A673 (cell line): ENCODE measurements around the gene SPEM3. TPM values are rescaled to one million over a fixed set of nuclear protein-coding genes. Genes with fewer than 3 reads are reported as not detected.
"Not testable (repeated sequence)": the region's sequence is repeated elsewhere in the genome, so short reads cannot be mapped to it uniquely, and the experiment has no call there.

Experiments
- BruUV-seq: library from RNA; stranded (reverse); fragments of 400-500 nt; replicated peaks from 2 replicates; lab custom pipeline; 2021; lab: Mats Ljungman, UMichigan
- CTCF ChIA-PET: fragments of 300-600 bp; sonication (Branson Sonifier 250); formaldehyde crosslinking; loops from one replicate; lab custom pipeline; 2022; ENCODE audit warnings: antibody characterized with exemption; lab: Charles Lee
- POLR2A ChIA-PET: fragments of 300-600 bp; sonication (Branson Sonifier 250); formaldehyde crosslinking; loops from one replicate; lab custom pipeline; 2022; ENCODE audit warnings: antibody characterized with exemption; ENCODE audit not compliant: low non-redundant PET; lab: Charles Lee
- DNase-seq: peaks from one replicate; pipeline ENCODE4 v3.0.0-alpha.2; 2015; ENCODE audit warnings: low spot score
- H3K27ac ChIP-seq: fragments of 200-600 bp; sonication (generic); 2 replicates; pipeline ENCODE4 v1.5.1; 2016; ENCODE audit warnings: mixed run types, low read depth, mild to moderate bottlenecking, mixed read lengths, antibody characterized with exemption, low read length; ENCODE audit not compliant: poor library complexity, severe bottlenecking
- H3K27me3 ChIP-seq: fragments of 200-600 bp; sonication (generic); replicated peaks from 2 replicates; pipeline ENCODE4 v1.6.1; 2017; ENCODE audit warnings: mixed run types, low read depth, mild to moderate bottlenecking, mixed read lengths, antibody characterized with exemption, low read length; ENCODE audit not compliant: insufficient read depth, poor library complexity
- H3K36me3 ChIP-seq: fragments of 200-600 bp; sonication (generic); 2 replicates; pipeline ENCODE4 v1.6.1; 2016; ENCODE audit warnings: mixed run types, mild to moderate bottlenecking, mixed read lengths, antibody characterized with exemption, low read length; ENCODE audit not compliant: insufficient read depth, poor library complexity, severe bottlenecking
- H3K4me1 ChIP-seq: fragments of 200-600 bp; sonication (generic); 2 replicates; pipeline ENCODE4 v1.6.1; 2017; ENCODE audit warnings: mixed run types, mild to moderate bottlenecking, mixed read lengths, antibody characterized with exemption, low read length; ENCODE audit not compliant: insufficient read depth, poor library complexity, severe bottlenecking
- H3K4me3 ChIP-seq: fragments of 200-600 bp; sonication (generic); 2 replicates; pipeline ENCODE4 v1.5.1; 2016; ENCODE audit warnings: low read depth, mixed run types, mild to moderate bottlenecking, mixed read lengths, low read length; ENCODE audit not compliant: poor library complexity, severe bottlenecking
- H3K9me3 ChIP-seq: fragments of 200-600 bp; sonication (generic); 2 replicates; pipeline ENCODE4 v1.6.1; 2016; ENCODE audit warnings: mixed run types, low read depth, mild to moderate bottlenecking, mixed read lengths, antibody characterized with exemption, low read length; ENCODE audit not compliant: poor library complexity, severe bottlenecking
- EZH2 ChIP-seq: fragments of 200-600 bp; sonication (generic); IDR thresholded peaks from 2 replicates; pipeline ENCODE4 v1.6.1; 2017; ENCODE audit warnings: borderline replicate concordance, low read depth, mild to moderate bottlenecking, mixed read lengths, antibody characterized with exemption, low read length; ENCODE audit not compliant: poor library complexity, severe bottlenecking
- intact Hi-C: fragments of 100-400 bp; cut with micrococcal nuclease; formaldehyde crosslinking; loops from one replicate; pipeline ENCODE4 v1.10.0; 2022; ENCODE audit not compliant: unreplicated experiment
- total RNA-seq: library from RNA; stranded (reverse); gene quantifications from 2 replicates; pipeline ENCODE4 v1.2.3, GENCODE V29; 2021
- TF ChIP-seq, protein P1 (sequence below): fragments of 300-800, 200-600 bp; sonication (generic); conservative IDR thresholded peaks from 2 replicates; pipeline ENCODE4 v1.5.1; 2017; ENCODE audit warnings: low read depth, mild to moderate bottlenecking, antibody characterized with exemption, low read length, moderate library complexity, mixed read lengths

SPEM3 gene
- total RNA-seq, 1 experiment from 2014 or later = not detected

DNA sequence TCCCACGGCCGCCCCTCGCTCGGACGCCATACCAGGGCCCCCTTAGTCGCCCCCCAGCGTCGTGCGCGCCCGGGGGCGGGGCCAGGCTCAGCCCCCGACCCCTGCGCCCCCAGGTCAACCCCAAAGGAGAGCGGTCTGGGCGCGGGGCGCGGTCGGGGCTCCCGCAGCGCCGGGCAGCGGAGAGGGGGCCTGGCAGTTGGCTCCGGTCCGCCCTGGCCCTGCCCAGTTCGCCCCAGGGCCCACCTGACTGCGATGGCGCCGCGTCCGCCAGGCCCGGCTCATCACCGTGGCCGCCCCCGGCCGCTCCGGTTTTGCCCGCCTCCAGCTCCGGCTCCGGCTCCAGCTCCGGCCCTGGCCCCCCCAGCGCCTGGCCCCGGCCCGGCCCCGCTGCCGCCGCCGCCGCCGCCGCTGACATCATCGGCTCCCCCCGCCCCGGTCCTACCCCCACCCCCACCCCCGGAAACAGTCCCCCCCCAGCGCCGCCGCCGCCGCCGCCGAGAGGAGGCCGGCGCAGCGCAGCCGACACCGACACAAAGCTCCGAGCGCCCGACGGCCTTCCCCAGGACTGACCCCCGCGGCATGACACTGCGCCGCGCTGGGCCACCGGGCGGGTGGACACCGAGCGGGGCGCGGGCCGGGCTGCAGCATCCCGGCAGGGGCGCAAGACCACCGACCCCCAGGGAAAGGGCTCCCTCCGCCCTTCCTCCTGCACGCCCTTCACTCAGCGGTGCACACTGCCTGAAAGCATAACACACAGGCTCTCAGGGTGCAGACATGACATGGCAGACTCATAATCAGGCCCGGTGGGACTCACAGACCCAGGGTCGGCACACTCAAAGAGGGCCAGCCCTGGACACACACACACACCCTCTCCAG, 50.8 kb downstream of the SPEM3 start, which contains the start of gene ZBTB4:
Gene ZBTB4 (minus strand): TSS at position 419 of the 876 bp plus-strand sequence. CDS start 12,830 bp downstream, outside the sequence.
- TF ChIP-seq EZH2 = no peak
- TF ChIP-seq, protein P1, sequence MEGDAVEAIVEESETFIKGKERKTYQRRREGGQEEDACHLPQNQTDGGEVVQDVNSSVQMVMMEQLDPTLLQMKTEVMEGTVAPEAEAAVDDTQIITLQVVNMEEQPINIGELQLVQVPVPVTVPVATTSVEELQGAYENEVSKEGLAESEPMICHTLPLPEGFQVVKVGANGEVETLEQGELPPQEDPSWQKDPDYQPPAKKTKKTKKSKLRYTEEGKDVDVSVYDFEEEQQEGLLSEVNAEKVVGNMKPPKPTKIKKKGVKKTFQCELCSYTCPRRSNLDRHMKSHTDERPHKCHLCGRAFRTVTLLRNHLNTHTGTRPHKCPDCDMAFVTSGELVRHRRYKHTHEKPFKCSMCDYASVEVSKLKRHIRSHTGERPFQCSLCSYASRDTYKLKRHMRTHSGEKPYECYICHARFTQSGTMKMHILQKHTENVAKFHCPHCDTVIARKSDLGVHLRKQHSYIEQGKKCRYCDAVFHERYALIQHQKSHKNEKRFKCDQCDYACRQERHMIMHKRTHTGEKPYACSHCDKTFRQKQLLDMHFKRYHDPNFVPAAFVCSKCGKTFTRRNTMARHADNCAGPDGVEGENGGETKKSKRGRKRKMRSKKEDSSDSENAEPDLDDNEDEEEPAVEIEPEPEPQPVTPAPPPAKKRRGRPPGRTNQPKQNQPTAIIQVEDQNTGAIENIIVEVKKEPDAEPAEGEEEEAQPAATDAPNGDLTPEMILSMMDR = no peak
- Histone ChIP-seq H3K4me3 (peak within 1 kb of the TSS; percentile 98), H3K4me1 (peaks cover 37% of the 10 kb centered on the region), H3K27ac (peak within 1 kb of the TSS; percentile 97), H3K27me3 (no peaks in the 10 kb centered on the region), H3K9me3 (no peaks in the 10 kb centered on the region), H3K36me3 (no peaks in the 10 kb centered on the region)
- peak; percentile 51 for DNase-seq
- CTCF ChIA-PET = interaction anchor here (0.6 kb wide), 1 partner anchor 38 kb away, joined by 4 read pairs; no protein-coding TSS in a partner anchor
- intact Hi-C loops = loop anchor here (10.0 kb wide), 1 partner anchor 125 kb away; the partner anchor contains the start of genes KCTD11 and TMEM95
- POLR2A ChIA-PET = interaction anchor here (0.7 kb wide), 1 partner anchor 15 kb away, joined by 9 read pairs; no protein-coding TSS in a partner anchor
- BruUV-seq = no TSS peak

DNA sequence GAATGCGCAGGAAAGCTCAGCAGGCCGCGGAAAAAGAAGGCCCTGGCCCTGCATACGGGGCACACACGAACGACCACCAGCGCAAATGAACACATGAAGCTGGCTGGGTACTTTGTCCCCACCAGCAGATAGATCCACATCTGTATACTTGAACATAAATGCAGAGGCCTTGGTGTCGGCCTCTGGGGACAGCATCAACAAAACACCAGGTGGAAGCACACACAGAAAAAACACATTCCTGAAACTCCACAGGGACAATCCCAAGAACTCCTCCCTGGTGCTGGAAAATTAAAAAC, 51.4 kb downstream of the SPEM3 start:
- BruUV-seq = no TSS peak
- H3K36me3 ChIP-seq = no peaks in the 10 kb centered on the region

DNA sequence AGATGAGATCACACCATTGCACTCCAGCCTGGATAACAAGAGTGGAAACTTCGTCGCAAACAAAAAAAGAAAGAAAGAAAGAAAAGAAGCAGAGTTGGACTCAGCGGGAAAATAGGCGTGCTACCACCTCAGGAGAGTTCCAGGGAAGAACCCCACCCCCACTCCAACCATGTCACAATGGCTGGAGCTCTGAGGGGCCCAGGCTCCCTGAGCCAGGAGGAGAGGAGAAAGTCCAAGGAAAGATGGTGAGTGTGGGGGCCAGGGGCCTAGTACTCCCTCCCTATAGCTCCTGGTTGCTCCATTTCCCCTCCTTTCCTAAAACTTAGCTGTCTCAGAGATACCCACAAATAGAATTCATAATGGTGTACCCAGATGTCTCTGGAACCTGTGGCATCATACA, 52.6 kb downstream of the SPEM3 start, which contains the start of gene SLC35G6:
Gene SLC35G6 (plus strand): TSS at position 172 of the 400 bp plus-strand sequence. CDS start 71 bp downstream, at position 243.
- DNase-seq, POLR2A ChIA-PET, H3K9me3 ChIP-seq, H3K4me3 ChIP-seq, H3K27me3 ChIP-seq, H3K36me3 ChIP-seq, CTCF ChIA-PET, BruUV-seq: not testable (repeated sequence)
- peaks cover 44% of the 10 kb centered on the region for H3K4me1 ChIP-seq
- intact Hi-C loops = loop anchor here (10.0 kb wide), 1 partner anchor 126 kb away; the partner anchor contains the start of genes KCTD11 and TMEM95
- peak within 1 kb of the TSS; percentile 97 for H3K27ac ChIP-seq

More for the DNA sequence above, 51.4 kb downstream of the SPEM3 start:
- Histone ChIP-seq H3K4me1 (peaks cover 37% of the 10 kb centered on the region), H3K27ac (peak overlapping the region; percentile 97), H3K4me3 (peak overlapping the region; percentile 98), H3K27me3 (no peaks in the 10 kb centered on the region), H3K9me3 (no peaks in the 10 kb centered on the region)
- intact Hi-C loops = loop anchor here (10.0 kb wide), 1 partner anchor 125 kb away; the partner anchor contains the start of genes KCTD11 and TMEM95
- POLR2A ChIA-PET = interaction anchor here (0.7 kb wide), 1 partner anchor 16 kb away, joined by 9 read pairs; no protein-coding TSS in a partner anchor
- CTCF ChIA-PET = interaction anchor here (0.6 kb wide), 1 partner anchor 39 kb away, joined by 4 read pairs; no protein-coding TSS in a partner anchor
- TF ChIP-seq, protein P1 = no peak
- no peak for TF ChIP-seq EZH2
- DNase-seq = no peak

- CTCF ChIA-PET, H3K9me3 ChIP-seq, BruUV-seq, H3K27me3 ChIP-seq, H3K36me3 ChIP-seq, H3K4me3 ChIP-seq, POLR2A ChIA-PET, DNase-seq: not testable (repeated sequence)
- H3K4me1 ChIP-seq = peaks cover 46% of the 10 kb centered on the region
- intact Hi-C loops = loop anchor here (10.0 kb wide), 1 partner anchor 127 kb away; the partner anchor contains the start of genes KCTD11 and TMEM95
- peak overlapping the region; percentile 100 for H3K27ac ChIP-seq
Measured at GRCh38 chr17:7481842-7482741, 53.4 kb downstream of the SPEM3 start.
